NCI-H2029 treated with DMSO at 0.1 percent for 48 hours (cell line): ENCODE results near the gene DDR2.

Source experiments
- DNase-seq: peaks from one replicate; lab custom pipeline; 2025; lab: John Stamatoyannopoulos, UW

Gene DDR2

GRCh38 chr1:162672622-162673260 lies 40.5 kb downstream of the DDR2 start:
- DNase-seq: no peak

GRCh38 chr1:162674034-162674608 lies 41.9 kb downstream of the DDR2 start:
- no peak for DNase-seq

DNA sequence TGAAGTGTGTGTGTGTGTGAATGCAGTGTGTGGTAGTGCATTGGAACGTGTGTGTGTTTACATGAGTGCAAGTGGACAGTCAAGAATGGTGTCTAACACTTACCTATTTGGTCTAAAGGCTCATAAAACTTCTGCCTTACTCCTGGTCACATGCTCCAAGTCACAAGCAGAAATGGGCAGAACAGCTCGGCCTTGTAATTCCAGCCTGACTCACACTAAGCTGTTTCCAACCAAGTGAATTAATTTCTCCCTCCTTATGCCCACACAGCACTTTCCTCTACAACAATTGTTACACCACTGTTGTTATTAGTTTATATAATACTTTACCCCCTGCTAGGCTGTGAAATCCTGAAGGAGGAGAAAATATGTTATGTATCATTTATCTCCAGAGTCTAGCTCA lies 43.8 kb downstream of the DDR2 start:
- no peak for DNase-seq

DNA sequence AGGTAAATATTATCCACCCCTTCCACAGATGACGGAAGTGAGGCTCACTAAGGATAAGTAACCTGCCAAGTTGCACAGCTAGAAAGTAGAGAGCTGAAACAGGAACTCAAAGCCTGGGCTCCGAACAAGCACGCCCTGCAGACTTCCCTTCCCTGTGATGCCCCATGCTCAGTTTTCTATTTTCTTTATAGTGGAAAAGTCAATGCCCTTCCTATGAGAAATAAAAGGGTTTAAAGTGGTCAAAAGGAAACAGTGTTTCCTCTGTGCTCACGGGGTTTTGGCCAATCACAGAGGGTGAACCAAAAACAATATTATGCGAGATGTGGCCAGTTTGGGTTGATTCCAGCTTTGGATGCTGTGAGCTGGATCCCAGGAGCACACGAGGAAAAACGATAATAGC lies 44.5 kb downstream of the DDR2 start:
- no peak for DNase-seq

DNA sequence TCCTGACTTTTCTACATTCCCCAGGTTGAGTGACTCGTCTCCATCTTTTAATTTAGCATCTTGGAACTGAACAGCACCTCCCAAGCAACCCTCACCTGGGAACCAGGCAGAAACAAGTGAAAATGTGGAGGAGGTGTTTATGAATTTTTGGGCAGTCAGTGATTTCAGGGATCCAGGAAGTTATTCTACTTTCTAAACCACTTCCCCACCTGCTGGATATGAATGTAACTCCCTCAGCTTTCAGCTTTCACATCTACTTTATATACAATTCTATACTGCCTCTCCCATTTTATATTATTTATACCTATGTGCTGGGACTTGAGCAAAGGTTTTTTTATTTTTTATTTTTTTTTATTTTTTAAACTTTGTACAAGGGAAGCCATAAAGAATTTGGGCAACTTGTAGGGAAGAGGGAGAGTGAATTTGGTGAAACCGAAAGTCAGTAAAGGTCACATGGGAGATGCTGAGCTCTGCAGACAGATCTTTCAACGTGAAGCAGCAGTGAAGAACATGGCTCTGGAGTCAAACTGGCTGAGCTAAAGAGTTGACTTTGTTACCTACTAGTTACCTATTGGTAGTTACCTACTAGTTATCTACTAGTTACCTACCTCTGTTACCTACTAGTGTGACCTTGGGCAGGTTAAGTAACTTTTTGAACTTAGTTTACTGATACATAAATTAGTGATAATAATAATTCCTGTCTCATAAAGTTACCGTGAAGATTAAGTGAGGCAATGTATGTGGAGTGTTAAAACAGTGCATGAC lies 45.5 kb downstream of the DDR2 start:
- DNase-seq: no peak

DNA sequence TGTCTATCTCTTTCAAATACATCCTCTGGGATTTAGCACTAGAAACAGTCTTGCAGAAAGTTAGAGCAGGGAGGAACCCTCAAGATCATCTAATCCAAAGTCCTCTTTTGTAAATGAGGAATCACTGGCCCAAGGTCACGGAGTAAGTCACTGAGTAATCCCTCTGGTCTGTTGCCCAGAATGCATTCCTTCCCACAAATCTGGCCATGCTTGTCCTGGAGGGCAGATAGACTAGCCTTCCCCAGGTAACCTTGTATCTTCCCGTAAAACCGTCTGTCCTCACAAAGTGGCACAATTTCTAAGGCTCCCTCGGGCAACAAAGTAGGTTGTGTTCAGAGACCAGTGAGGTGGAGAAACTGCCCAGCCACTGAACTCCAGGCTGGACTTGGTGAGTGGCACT lies 46.2 kb downstream of the DDR2 start:
- no peak for DNase-seq

DNA sequence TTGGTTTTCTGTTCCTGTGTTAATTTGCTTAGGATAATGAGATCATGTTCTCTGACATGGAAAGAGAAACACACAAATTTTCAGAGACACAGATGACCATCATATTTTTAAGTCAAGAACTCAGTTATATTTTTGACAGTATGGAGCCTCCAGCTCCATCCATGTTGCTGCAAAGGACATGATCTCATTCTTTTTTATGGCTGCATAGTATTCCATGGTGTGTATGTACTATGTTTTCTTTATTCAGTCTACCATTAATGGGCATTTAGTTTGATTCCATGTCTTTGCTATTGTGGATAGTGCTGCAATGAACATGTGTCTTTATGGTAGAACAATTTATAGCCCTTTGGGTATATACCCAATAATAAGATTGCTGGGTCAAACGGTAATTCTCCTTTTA lies 47.0 kb downstream of the DDR2 start:
- DNase-seq: no peak

DNA sequence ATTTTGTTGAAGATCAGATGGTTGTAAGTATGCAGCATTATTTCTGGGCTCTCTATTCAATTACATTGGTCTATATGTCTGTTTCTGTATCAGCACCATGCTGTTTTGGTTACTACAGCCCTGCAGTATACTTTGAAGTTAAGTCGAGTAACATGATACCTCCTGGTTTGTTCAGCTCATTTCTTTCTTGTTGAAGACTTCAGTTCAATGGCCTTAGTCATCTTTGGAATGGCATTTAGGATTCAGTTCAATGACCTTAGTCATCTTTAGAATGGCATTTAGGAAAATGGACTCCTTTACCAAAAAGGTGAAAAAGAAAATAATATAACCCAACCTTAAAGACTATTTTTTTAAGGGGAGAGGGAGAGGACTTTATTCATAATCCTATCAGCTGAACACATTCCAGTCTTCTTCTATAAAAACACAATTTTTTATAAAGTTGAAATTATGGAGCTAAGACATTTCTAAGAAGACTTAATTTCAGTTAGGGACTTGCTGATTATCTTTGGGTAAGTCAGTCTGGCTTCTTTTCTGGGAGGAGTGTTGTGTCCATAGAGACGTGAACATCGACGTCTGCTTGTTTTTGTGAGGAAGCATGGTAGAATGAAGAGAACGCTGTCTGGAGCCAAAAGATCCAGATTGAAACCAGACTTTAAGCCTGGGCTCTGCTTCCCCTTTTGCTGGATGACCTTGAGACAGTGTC lies 48.3 kb downstream of the DDR2 start:
- DNase-seq: no peak

DNA sequence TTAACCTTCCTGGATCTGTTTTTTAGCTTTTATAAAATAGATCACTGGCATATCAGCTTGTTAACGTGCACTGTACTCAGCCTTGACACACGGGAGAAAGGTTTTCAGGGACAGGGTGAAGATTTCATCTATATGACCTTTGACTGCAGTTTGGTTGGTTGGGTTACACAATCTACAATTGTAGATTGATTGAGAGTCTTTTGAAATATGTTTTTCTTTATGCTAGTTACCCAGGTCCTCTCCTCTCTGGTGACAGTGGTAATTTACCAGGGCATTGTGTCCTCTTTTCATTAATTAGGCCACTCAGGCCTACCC lies 48.8 kb downstream of the DDR2 start:
- DNase-seq: no peak

DNA sequence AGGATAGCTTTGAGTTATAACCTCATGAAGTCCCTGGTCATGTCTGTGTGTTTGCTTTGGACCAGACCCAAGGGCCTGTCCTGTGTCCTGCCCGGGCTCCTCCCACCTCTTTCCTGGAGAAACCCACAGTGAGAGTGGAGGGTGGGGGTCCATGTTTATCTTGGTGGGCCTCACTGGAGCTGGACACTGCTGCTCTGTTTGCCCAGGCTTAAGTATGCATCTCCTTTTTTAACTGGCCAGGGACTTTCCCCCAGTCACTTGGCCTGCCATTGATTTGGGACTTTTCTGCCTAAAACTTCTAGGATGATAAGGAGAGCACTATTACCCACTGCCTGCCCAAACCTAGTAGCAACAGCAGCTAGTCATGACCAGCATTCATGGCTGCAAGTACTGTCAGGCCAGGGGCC lies 49.8 kb downstream of the DDR2 start:
- peak; percentile 40 for DNase-seq

- no peak for DNase-seq
Observed at GRCh38 chr1:162687870-162688269, 55.6 kb downstream of the DDR2 start.

GRCh38 chr1:162688521-162688920 lies 56.3 kb downstream of the DDR2 start:
- no peak for DNase-seq

GRCh38 chr1:162688931-162689330 lies 56.7 kb downstream of the DDR2 start:
- no peak for DNase-seq

DNA sequence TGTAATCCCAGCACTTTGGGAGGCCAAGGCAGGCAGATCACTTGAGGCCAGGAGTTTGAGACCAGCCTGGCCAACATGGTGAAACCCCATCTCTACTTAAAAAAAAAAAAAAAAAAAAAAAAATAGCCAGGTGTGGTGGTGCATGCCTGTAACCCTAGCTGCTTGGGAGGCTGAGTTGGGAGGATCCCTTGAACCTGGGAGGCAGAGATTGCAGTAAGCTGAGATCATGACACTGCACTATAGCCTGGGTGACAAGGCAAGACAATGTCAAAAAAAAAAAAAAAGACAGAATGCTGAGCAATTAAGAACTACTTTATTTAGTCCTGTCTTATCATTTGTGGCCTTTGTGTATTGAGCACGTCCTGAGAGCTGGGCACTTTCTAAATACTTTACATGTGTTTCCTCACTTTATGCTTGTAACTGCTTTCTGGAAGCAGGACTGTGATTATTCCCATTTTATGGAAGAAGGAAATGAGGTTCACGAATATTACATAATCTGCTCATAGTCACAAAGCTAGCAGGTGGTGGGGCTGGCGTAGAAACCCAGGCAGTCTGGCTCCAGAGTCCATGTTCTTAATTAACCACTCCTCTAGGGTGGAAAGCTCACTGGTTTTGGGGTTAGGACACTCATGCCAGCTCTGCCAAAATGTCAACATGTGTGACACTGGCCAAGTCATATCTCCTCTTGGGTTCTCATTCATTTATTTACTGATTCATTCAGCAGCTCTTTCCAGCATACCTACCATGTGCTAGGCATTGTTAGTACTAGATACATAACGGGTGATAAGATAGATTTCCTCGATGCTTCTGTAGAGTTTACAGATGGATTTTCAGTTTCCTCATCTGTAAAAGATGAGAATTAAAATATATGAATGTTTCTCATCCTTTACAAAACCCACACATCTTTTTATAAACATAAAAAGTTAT lies 57.7 kb downstream of the DDR2 start:
- peak; percentile 45 for DNase-seq

DNA sequence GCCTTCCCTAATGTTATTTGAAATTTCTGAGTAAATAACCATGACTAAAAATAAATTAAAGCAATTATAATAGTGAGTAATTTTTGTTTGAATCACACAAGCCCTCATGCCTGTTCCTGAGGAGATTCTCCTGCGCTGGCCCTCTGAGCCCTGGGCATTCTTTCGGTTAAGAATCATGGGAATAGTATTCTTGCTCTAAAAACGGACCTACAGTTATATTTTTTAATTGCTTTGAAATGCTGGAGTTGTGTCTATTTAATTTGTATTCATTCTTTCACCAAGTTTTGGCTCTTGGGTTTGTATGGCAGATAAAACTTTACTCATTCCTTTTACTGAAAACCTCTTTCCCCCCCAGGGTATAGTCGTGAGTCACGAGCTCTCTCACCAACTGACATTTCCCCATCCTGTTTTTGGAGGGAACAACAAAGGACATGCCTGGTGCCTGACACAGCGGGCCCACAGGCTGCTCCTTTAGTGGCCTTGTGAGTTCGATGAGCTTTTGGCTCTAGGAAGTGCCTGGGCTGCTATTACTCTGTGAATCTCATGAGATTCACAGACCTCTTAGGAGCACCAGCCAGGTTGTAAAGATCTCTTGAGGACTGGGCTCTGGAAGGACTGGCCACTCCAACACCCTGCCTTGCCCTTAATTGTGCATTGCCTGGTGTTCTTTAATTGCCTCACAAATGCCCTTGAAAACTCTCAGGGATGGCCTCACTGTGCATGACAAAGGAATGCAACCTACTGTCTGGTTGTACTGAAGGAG lies 58.6 kb downstream of the DDR2 start:
- no peak for DNase-seq

GRCh38 chr1:162691999-162692575 lies 59.8 kb downstream of the DDR2 start:
- DNase-seq: no peak

DNA sequence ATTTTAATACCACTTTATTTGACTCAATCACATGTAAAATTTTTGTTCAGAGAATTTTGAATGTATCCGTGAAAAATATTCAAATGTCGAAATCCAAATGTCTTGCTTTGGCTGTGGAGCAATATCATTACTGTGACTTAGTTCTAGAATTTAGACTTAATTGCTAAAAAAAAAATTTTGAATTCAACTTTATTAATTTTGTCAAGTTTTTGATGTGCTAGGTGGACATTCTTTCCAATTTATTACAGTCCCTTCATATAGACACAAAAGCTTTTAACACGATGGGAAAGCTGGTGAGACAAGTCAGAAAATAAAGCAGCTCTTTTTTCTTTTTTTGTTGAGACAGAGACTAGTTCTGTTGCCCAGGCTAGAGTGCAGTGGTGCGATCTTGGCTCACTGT lies 62.6 kb downstream of the DDR2 start:
- no peak for DNase-seq

DNA sequence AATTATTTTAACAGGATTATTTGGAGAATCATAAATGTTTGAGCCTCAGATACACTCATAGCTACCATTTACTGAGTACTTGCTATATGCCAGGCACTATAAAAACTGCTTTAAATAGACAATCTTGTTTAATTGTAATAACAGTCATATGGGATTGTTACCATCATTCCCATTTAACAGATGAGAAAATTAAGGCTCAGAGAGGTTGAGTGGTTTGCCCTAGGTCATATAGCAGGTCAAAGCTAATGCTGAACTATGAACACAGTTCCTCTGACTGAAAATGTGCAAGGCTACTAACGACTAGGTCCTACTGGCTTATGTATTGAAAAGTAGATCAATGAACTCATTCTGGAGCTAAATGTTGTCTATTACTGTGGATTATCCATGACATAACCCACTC lies 63.4 kb downstream of the DDR2 start:
- DNase-seq: no peak

GRCh38 chr1:162696286-162696862 lies 64.1 kb downstream of the DDR2 start:
- DNase-seq: peak; percentile 91

- no peak for DNase-seq
Observed at GRCh38 chr1:162697140-162697895, 65.1 kb downstream of the DDR2 start.
